GM12878 (cell line): ENCODE data around the gene SLC34A3.

Experiments used
- BHLHE40 ChIP-seq, 2 experiments: fragments of 450-650 bp in 1 of 2; IDR thresholded peaks; 2 replicates each; pipeline ENCODE4 v1.6.1; 2011 to 2017; ENCODE audit warnings: low read depth in 2 of 2, borderline replicate concordance in 1 of 2, improper control_type of control experiment in 1 of 2, low read length in 1 of 2, mild to moderate bottlenecking in 1 of 2
- ESRRA ChIP-seq: IDR thresholded peaks from 2 replicates; pipeline ENCODE4 v1.6.1; 2012; ENCODE audit warnings: mild to moderate bottlenecking, low read length, improper control_type of control experiment
- EZH2 ChIP-seq: IDR thresholded peaks from 2 replicates; pipeline ENCODE4 v1.6.1; 2012; ENCODE audit warnings: low read depth, mild to moderate bottlenecking, control low read depth, inconsistent platforms, low read length, borderline replicate concordance; ENCODE audit not compliant: control insufficient read depth
- HDAC2 ChIP-seq: fragments of 200-600 bp; sonication (generic); IDR thresholded peaks from 2 replicates; pipeline ENCODE4 v1.6.1; 2017
- KDM1A ChIP-seq: fragments of 200-600 bp; sonication (generic); IDR thresholded peaks from 2 replicates; pipeline ENCODE4 v1.6.1; 2016; ENCODE audit warnings: borderline replicate concordance
- NFIC ChIP-seq: IDR thresholded peaks from 2 replicates; pipeline ENCODE4 v1.6.1; 2012; ENCODE audit warnings: low read depth, mild to moderate bottlenecking, inconsistent platforms, low read length, moderate library complexity
- NR2C1 ChIP-seq: fragments of 450-650 bp; IDR thresholded peaks from 2 replicates; pipeline ENCODE4 v1.6.1; 2017; ENCODE audit warnings: antibody characterized with exemption, mild to moderate bottlenecking, moderate library complexity
- NR2C2 ChIP-seq: IDR thresholded peaks from 2 replicates; pipeline ENCODE4 v1.6.1; 2011; ENCODE audit warnings: borderline replicate concordance, low read depth; ENCODE audit not compliant: control insufficient read depth, insufficient read length
- POLR2AphosphoS5 ChIP-seq: IDR thresholded peaks from 2 replicates; pipeline ENCODE4 v1.6.1; 2011; ENCODE audit warnings: mild to moderate bottlenecking, low read length, inconsistent platforms
- RAD51 ChIP-seq: fragments of 450-650 bp; IDR thresholded peaks from 2 replicates; pipeline ENCODE4 v1.6.1; 2016; ENCODE audit warnings: moderate library complexity, mild to moderate bottlenecking, inconsistent platforms
- ZNF207 ChIP-seq: fragments of 450-650 bp; IDR thresholded peaks from 2 replicates; pipeline ENCODE4 v1.6.1; 2014; ENCODE audit warnings: antibody characterized with exemption, mild to moderate bottlenecking, borderline replicate concordance

- TF ChIP-seq ZNF207: no peak
- TF ChIP-seq NFIC: no peak
- TF ChIP-seq POLR2AphosphoS5: no peak
- no peak for TF ChIP-seq NR2C1
- TF ChIP-seq KDM1A: no peak
- TF ChIP-seq HDAC2: no peak
- TF ChIP-seq ESRRA: no peak
- no peak for TF ChIP-seq NR2C2
- TF ChIP-seq BHLHE40 (IDR thresholded peaks at IDR 0.05; ENCODE audit: borderline replicate concordance in 1 of 2, low read depth in 2 of 2, low read length in 1 of 2): no peak
- no peak for TF ChIP-seq EZH2
- TF ChIP-seq RAD51: no peak
These were observed 49.2 kb downstream of the SLC34A3 start for GRCh38 chr9:137279741-137280473.
